ENCODE measurements around the gene ENHO. TPM values are rescaled to one million over a fixed set of nuclear protein-coding genes. Genes with fewer than 3 reads are reported as not detected.

Gene ENHO
- total RNA-seq, 2 donors from 2014 or later, result 1.2 to 1.3 TPM

GRCh38 chr9:34521406-34522045 is 1.3 kb downstream of the ENHO start:
- intact Hi-C loops (cut with DNase I), result no loop called here
- Histone ChIP-seq H3K27me3 (no peaks in the 10 kb centered on the region), H3K4me3 (no peak overlapping the region), H3K27ac (no peak overlapping the region), H3K9me3 (no peaks in the 10 kb centered on the region), H3K9ac (ENCODE audit: low read depth in 2 of 2, low read length in 2 of 2) (no peak overlapping the region), H3K4me1 (peaks cover 3% of the 10 kb centered on the region), H3K36me3 (no peaks in the 10 kb centered on the region)
- no peak for DNase-seq
- TF ChIP-seq CTCF (IDR thresholded peaks at IDR 0.05), result no peak

GRCh38 chr9:34520505-34521385 is 2.0 kb downstream of the ENHO start:
- Histone ChIP-seq H3K36me3 (no peaks in the 10 kb centered on the region), H3K9me3 (no peaks in the 10 kb centered on the region), H3K9ac (ENCODE audit: low read depth in 2 of 2, low read length in 2 of 2) (no peak overlapping the region), H3K27ac (no peak overlapping the region), H3K4me3 (no peak overlapping the region), H3K4me1 (peaks cover 3% of the 10 kb centered on the region), H3K27me3 (no peaks in the 10 kb centered on the region)
- no peak for TF ChIP-seq CTCF (IDR thresholded peaks at IDR 0.05)
- DNase-seq, result no peak
- intact Hi-C loops (cut with DNase I), result no loop called here

GRCh38 chr9:34520096-34520495 is 2.7 kb downstream of the ENHO start:
- H3K9ac ChIP-seq (ENCODE audit: low read depth in 2 of 2, low read length in 2 of 2), result no peak overlapping the region
- no peak overlapping the region for H3K4me3 ChIP-seq
- H3K36me3 ChIP-seq, result no peaks in the 10 kb centered on the region
- DNase-seq, result no peak
- intact Hi-C loops (cut with DNase I), result no loop called here
- no peak overlapping the region for H3K27ac ChIP-seq
- no peaks in the 10 kb centered on the region for H3K9me3 ChIP-seq
- no peaks in the 10 kb centered on the region for H3K27me3 ChIP-seq
- H3K4me1 ChIP-seq, result peaks cover 3% of the 10 kb centered on the region
- TF ChIP-seq CTCF (IDR thresholded peaks at IDR 0.05), result no peak

GRCh38 chr9:34519321-34520020 is 3.3 kb downstream of the ENHO start:
- no peaks in the 10 kb centered on the region for H3K36me3 ChIP-seq
- no peak for TF ChIP-seq CTCF (IDR thresholded peaks at IDR 0.05)
- H3K9me3 ChIP-seq, result no peaks in the 10 kb centered on the region
- H3K4me3 ChIP-seq, result no peak overlapping the region
- no peak overlapping the region for H3K27ac ChIP-seq
- DNase-seq, result no peak
- H3K9ac ChIP-seq (ENCODE audit: low read depth in 2 of 2, low read length in 2 of 2), result no peak overlapping the region
- H3K4me1 ChIP-seq, result peaks cover 3% of the 10 kb centered on the region
- no peaks in the 10 kb centered on the region for H3K27me3 ChIP-seq
- intact Hi-C loops (cut with DNase I), result no loop called here

- no peak for DNase-seq
- no peak overlapping the region for H3K4me3 ChIP-seq
- H3K9me3 ChIP-seq, result no peaks in the 10 kb centered on the region
- peaks cover 3% of the 10 kb centered on the region for H3K4me1 ChIP-seq
- H3K27ac ChIP-seq, result no peak overlapping the region
- no peak overlapping the region for H3K9ac ChIP-seq (ENCODE audit: low read depth in 2 of 2, low read length in 2 of 2)
- no peaks in the 10 kb centered on the region for H3K36me3 ChIP-seq
- intact Hi-C loops (cut with DNase I), result no loop called here
- no peaks in the 10 kb centered on the region for H3K27me3 ChIP-seq
- no peak for TF ChIP-seq CTCF (IDR thresholded peaks at IDR 0.05)
Measured at GRCh38 chr9:34518896-34519295, 3.9 kb downstream of the ENHO start.

Measured in colonic mucosa (tissue), 4 donors.